OCI-LY1 (cell line): ENCODE data around the gene GPATCH3.

Source experiments
- H2AFZ ChIP-seq: fragments of 200-600 bp; sonication (generic), shearing (Covaris generic); 2 replicates; pipeline ENCODE4 v1.6.0; 2014; ENCODE audit warnings: antibody characterized with exemption, mild to moderate bottlenecking, low read length
- H3F3A ChIP-seq: fragments of 200-600 bp; sonication (generic), shearing (Covaris generic); 2 replicates; pipeline ENCODE4 v1.6.0; 2014; ENCODE audit warnings: mild to moderate bottlenecking, antibody characterized with exemption, low read length, moderate library complexity; ENCODE audit not compliant: insufficient read depth
- H3K27ac ChIP-seq: fragments of 200-600 bp; sonication (generic); 2 replicates; pipeline ENCODE4 v1.5.1; 2014; ENCODE audit warnings: low read length, mixed run types, mild to moderate bottlenecking, low read depth; ENCODE audit not compliant: poor library complexity, severe bottlenecking
- H3K27me3 ChIP-seq: fragments of 200-600 bp; sonication (generic); 2 replicates; pipeline ENCODE4 v1.6.0; 2014; ENCODE audit warnings: antibody characterized with exemption, mild to moderate bottlenecking, low read length, moderate library complexity; ENCODE audit not compliant: insufficient read depth
- H3K36me3 ChIP-seq: fragments of 200-600 bp; sonication (generic); 2 replicates; pipeline ENCODE4 v1.6.1; 2014; ENCODE audit warnings: mild to moderate bottlenecking, antibody characterized with exemption, low read length, moderate library complexity, mixed read lengths; ENCODE audit not compliant: insufficient read depth
- H3K4me1 ChIP-seq: fragments of 200-600 bp; sonication (generic); 2 replicates; pipeline ENCODE4 v1.5.1; 2014; ENCODE audit warnings: mild to moderate bottlenecking, low read length, moderate library complexity; ENCODE audit not compliant: insufficient read depth, severe bottlenecking
- H3K4me2 ChIP-seq: fragments of 200-600 bp; sonication (generic), shearing (Covaris generic); 2 replicates; pipeline ENCODE4 v1.6.1; 2014; ENCODE audit warnings: low read length
- H3K4me3 ChIP-seq: fragments of 200-600 bp; sonication (generic); 2 replicates; pipeline ENCODE4 v1.5.1; 2014; ENCODE audit warnings: low read length, low read depth, mild to moderate bottlenecking, mixed read lengths; ENCODE audit not compliant: poor library complexity, severe bottlenecking
- H3K79me2 ChIP-seq: fragments of 200-600 bp; shearing (Covaris generic); 2 replicates; pipeline ENCODE4 v1.6.1; 2016; ENCODE audit warnings: mixed run types, low read length, mixed read lengths; ENCODE audit not compliant: insufficient read depth
- H3K9ac ChIP-seq: fragments of 200-600 bp; sonication (generic), shearing (Covaris generic); 2 replicates; pipeline ENCODE4 v1.6.1; 2014; ENCODE audit warnings: mild to moderate bottlenecking, low read length, mixed read lengths
- H3K9me2 ChIP-seq: fragments of 200-600 bp; sonication (generic), shearing (Covaris generic); 2 replicates; pipeline ENCODE4 v1.6.1; 2014; ENCODE audit warnings: low read depth, mild to moderate bottlenecking, low read length, mixed read lengths
- H3K9me3 ChIP-seq: fragments of 200-600 bp; shearing (Covaris generic); 2 replicates; pipeline ENCODE4 v1.6.1; 2014; ENCODE audit warnings: low read length, mixed read lengths
- H4K20me1 ChIP-seq: fragments of 200-600 bp; sonication (generic), shearing (Covaris generic); 2 replicates; pipeline ENCODE4 v1.6.0; 2016; ENCODE audit warnings: mild to moderate bottlenecking, low read length; ENCODE audit not compliant: insufficient read depth
- CTCF ChIP-seq: fragments of 200-600 bp; sonication (generic), shearing (Covaris generic); IDR thresholded peaks from 2 replicates; pipeline ENCODE4 v1.5.1; 2017; ENCODE audit warnings: mild to moderate bottlenecking, antibody characterized with exemption, low read length, moderate library complexity, mixed read lengths
- EZH2 ChIP-seq: fragments of 200-600 bp; sonication (generic), shearing (Covaris generic); IDR thresholded peaks from 2 replicates; pipeline ENCODE4 v1.8.0; 2017; ENCODE audit warnings: borderline replicate concordance, mixed run types, mild to moderate bottlenecking, antibody characterized with exemption, low read length, moderate library complexity, mixed read lengths

The GPATCH3 gene

GRCh38 chr1:26913754-26914619 lies 13.7 kb upstream of the GPATCH3 start, which contains the start of gene NR0B2:
TSS of gene NR0B2 (minus strand) at chr1:26913975. CDS start at chr1:26913940, 35 bp downstream.
- H3K4me1 ChIP-seq = no peaks in the 10 kb centered on the region
- no peaks in the 10 kb centered on the region for H3F3A ChIP-seq
- H3K9me2 ChIP-seq = no peaks in the 10 kb centered on the region
- H3K9me3 ChIP-seq = no peaks in the 10 kb centered on the region
- H4K20me1 ChIP-seq = no peaks in the 10 kb centered on the region
- H3K27ac ChIP-seq = no peak within 1 kb of the TSS
- no peaks in the 10 kb centered on the region for H3K27me3 ChIP-seq
- no peak within 1 kb of the TSS for H2AFZ ChIP-seq
- no peak within 1 kb of the TSS for H3K4me2 ChIP-seq
- no peak within 1 kb of the TSS for H3K9ac ChIP-seq
- H3K4me3 ChIP-seq = no peak within 1 kb of the TSS
- no peaks in the 10 kb centered on the region for H3K79me2 ChIP-seq
- no peaks in the 10 kb centered on the region for H3K36me3 ChIP-seq
- TF ChIP-seq EZH2 (no peak), CTCF (no peak)

GRCh38 chr1:26913389-26913753 lies 13.1 kb upstream of the GPATCH3 start:
- Histone ChIP-seq H3K27me3 (no peaks in the 10 kb centered on the region), H3F3A (no peaks in the 10 kb centered on the region), H3K9ac (no peak overlapping the region), H3K4me3 (no peak overlapping the region), H3K79me2 (no peaks in the 10 kb centered on the region), H3K4me1 (no peaks in the 10 kb centered on the region), H2AFZ (no peak overlapping the region), H3K36me3 (no peaks in the 10 kb centered on the region), H4K20me1 (no peaks in the 10 kb centered on the region), H3K9me3 (no peaks in the 10 kb centered on the region), H3K4me2 (no peak overlapping the region), H3K9me2 (no peaks in the 10 kb centered on the region), H3K27ac (no peak overlapping the region)
- TF ChIP-seq EZH2 (no peak), CTCF (no peak)

GRCh38 chr1:26912147-26912490 lies 11.9 kb upstream of the GPATCH3 start:
- Histone ChIP-seq H3K27me3 (no peaks in the 10 kb centered on the region), H3K4me1 (no peaks in the 10 kb centered on the region), H3K9me3 (no peaks in the 10 kb centered on the region), H4K20me1 (no peaks in the 10 kb centered on the region), H3K9me2 (no peaks in the 10 kb centered on the region), H3K36me3 (no peaks in the 10 kb centered on the region), H3K79me2 (no peaks in the 10 kb centered on the region), H3K9ac (no peak overlapping the region), H2AFZ (no peak overlapping the region), H3F3A (no peaks in the 10 kb centered on the region), H3K4me2 (no peak overlapping the region), H3K27ac (no peak overlapping the region), H3K4me3 (no peak overlapping the region)
- TF ChIP-seq CTCF (no peak), EZH2 (no peak)
